Caco-2 (cell line): ENCODE data around the gene ADH1A. TPM values are rescaled to one million over a fixed set of nuclear protein-coding genes. Genes with fewer than 3 reads are reported as not detected.

Experiments used
- BruUV-seq: library from RNA; stranded (reverse); fragments of 400-500 nt; replicated peaks from 2 replicates; lab custom pipeline; 2021; lab: Mats Ljungman, UMichigan
- CTCF ChIA-PET: fragments of 300-600 bp; sonication (Branson Sonifier 250); formaldehyde crosslinking; loops from one replicate; lab custom pipeline; 2022; ENCODE audit warnings: antibody characterized with exemption; lab: Charles Lee
- POLR2A ChIA-PET: fragments of 300-600 bp; sonication (Branson Sonifier 250); formaldehyde crosslinking; loops from one replicate; lab custom pipeline; 2022; ENCODE audit warnings: antibody characterized with exemption; lab: Charles Lee
- DNase-seq, 2 experiments: peaks; one replicate each; pipeline versions ENCODE4 v3.0.0 to v3.0.0-alpha.2; 2020 to 2022
- H3K27me3 ChIP-seq: replicated peaks from 2 replicates; pipeline ENCODE4 v1.6.0; 2011; ENCODE audit warnings: low read length; ENCODE audit not compliant: control insufficient read depth, insufficient read depth
- H3K36me3 ChIP-seq: 2 replicates; pipeline ENCODE4 v1.5.1; 2011; ENCODE audit warnings: low read length; ENCODE audit not compliant: control insufficient read depth, insufficient read depth
- H3K4me1 ChIP-seq: fragments of 250-450 bp; sonication (Bioruptor Pico); 2 replicates; pipeline ENCODE4 v1.5.1; 2020; ENCODE audit warnings: mild to moderate bottlenecking
- H3K4me3 ChIP-seq: 2 replicates; pipeline ENCODE4 v1.5.1; 2011; ENCODE audit warnings: low read depth, mild to moderate bottlenecking, control low read depth, low read length
- H3K9me3 ChIP-seq: fragments of 250-450 bp; sonication (Bioruptor Pico); 2 replicates; pipeline ENCODE4 v1.5.1; 2020; ENCODE audit warnings: mild to moderate bottlenecking, moderate library complexity
- H3K27ac Mint-ChIP-seq: one replicate; pipeline ENCODE4 v1.8.0; 2022; ENCODE audit warnings: mixed read lengths; ENCODE audit not compliant: unreplicated experiment
- H3K27me3 Mint-ChIP-seq: one replicate; pipeline ENCODE4 v1.8.0; 2022; ENCODE audit warnings: mixed read lengths; ENCODE audit not compliant: insufficient read depth, unreplicated experiment
- H3K36me3 Mint-ChIP-seq: one replicate; pipeline ENCODE4 v1.8.0; 2022; ENCODE audit warnings: mild to moderate bottlenecking, mixed read lengths; ENCODE audit not compliant: insufficient read depth, unreplicated experiment
- H3K4me1 Mint-ChIP-seq: one replicate; pipeline ENCODE4 v1.8.0; 2022; ENCODE audit warnings: low read depth, mixed read lengths; ENCODE audit not compliant: unreplicated experiment
- H3K4me3 Mint-ChIP-seq: one replicate; pipeline ENCODE4 v1.8.0; 2022; ENCODE audit warnings: mild to moderate bottlenecking, moderate library complexity, mixed read lengths; ENCODE audit not compliant: unreplicated experiment
- H3K9me3 Mint-ChIP-seq: one replicate; pipeline ENCODE4 v1.8.0; 2022; ENCODE audit warnings: mixed read lengths; ENCODE audit not compliant: unreplicated experiment
- CTCF ChIP-seq, 2 experiments: fragments of 200-600 bp in 1 of 2; IDR thresholded peaks; 1 replicate in 1 of 2; 2 replicates in 1 of 2; pipeline versions ENCODE4 v1.5.1 to v1.8.0; 2011 to 2022; ENCODE audit warnings: antibody characterized with exemption in 1 of 2, control low read depth in 1 of 2, inconsistent platforms in 1 of 2, low read depth in 1 of 2, low read length in 1 of 2, mild to moderate bottlenecking in 1 of 2, moderate library complexity in 1 of 2; ENCODE audit not compliant: insufficient read depth in 1 of 2, severe bottlenecking in 1 of 2, unreplicated experiment in 1 of 2
- intact Hi-C: fragments of 100-400 bp; cut with micrococcal nuclease; formaldehyde crosslinking; loops from one replicate; pipeline ENCODE4 v1.10.0; 2022; ENCODE audit not compliant: unreplicated experiment
- total RNA-seq: library from RNA; stranded (reverse); gene quantifications from 2 replicates; pipeline ENCODE4 v1.2.3, GENCODE V29; 2022

Gene ADH1A
- total RNA-seq, 1 experiment from 2014 or later = not detected

GRCh38 chr4:99305638-99306400 lies 15.0 kb upstream of the ADH1A start:
- H3K27me3 Mint-ChIP-seq = no peaks in the 10 kb centered on the region
- Histone ChIP-seq H3K4me1 (no peaks in the 10 kb centered on the region), H3K27me3 (no peaks in the 10 kb centered on the region), H3K9me3 (no peaks in the 10 kb centered on the region), H3K36me3 (no peaks in the 10 kb centered on the region), H3K4me3 (no peak overlapping the region)
- no peak for TF ChIP-seq CTCF (IDR thresholded peaks at IDR 0.05; ENCODE audit: insufficient read depth in 1 of 2, low read depth in 1 of 2, low read length in 1 of 2, severe bottlenecking in 1 of 2, unreplicated experiment in 1 of 2)
- H3K9me3 Mint-ChIP-seq = no peaks in the 10 kb centered on the region
- BruUV-seq = no TSS peak
- no peak overlapping the region for H3K27ac Mint-ChIP-seq
- no peaks in the 10 kb centered on the region for H3K36me3 Mint-ChIP-seq
- CTCF ChIA-PET = no interaction called here
- POLR2A ChIA-PET = no interaction called here
- H3K4me3 Mint-ChIP-seq = no peak overlapping the region
- no peak for DNase-seq
- intact Hi-C loops = loop anchor here (2.0 kb wide), 1 partner anchor 17 kb away; no protein-coding TSS in a partner anchor
- H3K4me1 Mint-ChIP-seq = no peaks in the 10 kb centered on the region

DNA sequence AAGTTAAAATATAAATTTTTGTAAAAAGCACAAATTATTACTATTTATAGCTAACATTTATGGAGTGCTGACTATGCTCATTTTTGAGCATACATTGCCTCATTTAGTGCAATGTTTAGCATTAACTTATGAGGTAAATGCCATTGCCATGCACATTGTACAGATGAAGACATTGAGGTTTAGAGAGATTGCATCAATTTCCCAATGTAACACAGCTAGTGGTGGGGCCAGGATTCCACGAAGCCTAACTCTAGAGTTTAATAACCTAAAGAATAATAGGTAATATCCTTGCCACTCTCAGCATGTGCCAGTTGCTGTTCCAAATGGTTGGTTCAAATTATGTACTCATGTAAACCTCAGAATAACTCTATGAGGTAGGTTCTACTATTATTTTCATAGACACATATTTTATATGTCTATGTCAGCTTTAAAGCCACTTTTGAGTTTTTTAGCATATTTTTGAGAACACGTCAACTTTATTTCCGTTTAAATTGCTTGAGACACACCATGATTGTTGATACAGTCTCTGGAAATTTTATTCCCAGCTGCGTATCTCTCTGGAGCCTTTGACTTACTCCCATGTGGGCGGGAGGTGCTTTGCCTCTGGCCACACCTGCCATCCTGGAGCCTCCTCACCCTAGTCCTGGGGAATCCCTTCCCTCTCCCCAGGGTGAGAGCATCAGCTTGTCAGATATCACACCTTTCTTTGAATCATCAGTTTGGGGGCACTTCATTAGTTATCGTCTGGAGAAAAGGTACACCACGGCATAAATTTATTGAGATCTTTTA lies 10.8 kb upstream of the ADH1A start:
- H3K9me3 ChIP-seq = no peaks in the 10 kb centered on the region
- H3K27me3 ChIP-seq = no peaks in the 10 kb centered on the region
- H3K36me3 ChIP-seq = no peaks in the 10 kb centered on the region
- Mint-ChIP-seq H3K4me1 (no peaks in the 10 kb centered on the region), H3K9me3 (peaks cover 2% of the 10 kb centered on the region), H3K36me3 (no peaks in the 10 kb centered on the region), H3K27ac (no peak overlapping the region), H3K4me3 (no peak overlapping the region), H3K27me3 (no peaks in the 10 kb centered on the region)
- H3K4me3 ChIP-seq = no peak overlapping the region
- DNase-seq = no peak
- ChIA-PET POLR2A (no interaction called here), CTCF (no interaction called here)
- BruUV-seq = no TSS peak
- intact Hi-C loops = no loop called here
- no peaks in the 10 kb centered on the region for H3K4me1 ChIP-seq
- TF ChIP-seq CTCF (IDR thresholded peaks at IDR 0.05; ENCODE audit: insufficient read depth in 1 of 2, low read depth in 1 of 2, low read length in 1 of 2, severe bottlenecking in 1 of 2, unreplicated experiment in 1 of 2) = no peak

GRCh38 chr4:99300934-99301333 lies 10.1 kb upstream of the ADH1A start:
- ChIA-PET POLR2A (no interaction called here), CTCF (no interaction called here)
- DNase-seq = no peak
- H3K9me3 Mint-ChIP-seq = peaks cover 8% of the 10 kb centered on the region
- Histone ChIP-seq H3K27me3 (no peaks in the 10 kb centered on the region), H3K4me3 (no peak overlapping the region), H3K4me1 (no peaks in the 10 kb centered on the region), H3K36me3 (no peaks in the 10 kb centered on the region), H3K9me3 (no peaks in the 10 kb centered on the region)
- no peak overlapping the region for H3K27ac Mint-ChIP-seq
- no peak overlapping the region for H3K4me3 Mint-ChIP-seq
- no peak for TF ChIP-seq CTCF (IDR thresholded peaks at IDR 0.05; ENCODE audit: insufficient read depth in 1 of 2, low read depth in 1 of 2, low read length in 1 of 2, severe bottlenecking in 1 of 2, unreplicated experiment in 1 of 2)
- H3K4me1 Mint-ChIP-seq = no peaks in the 10 kb centered on the region
- no TSS peak for BruUV-seq
- H3K27me3 Mint-ChIP-seq = no peaks in the 10 kb centered on the region
- intact Hi-C loops = no loop called here
- H3K36me3 Mint-ChIP-seq = no peaks in the 10 kb centered on the region
